ENCODE data around the gene SAV1.
A peak's percentile ranks its signal among the peaks of the same experiment; 100 is the strongest.

Gene SAV1

DNA sequence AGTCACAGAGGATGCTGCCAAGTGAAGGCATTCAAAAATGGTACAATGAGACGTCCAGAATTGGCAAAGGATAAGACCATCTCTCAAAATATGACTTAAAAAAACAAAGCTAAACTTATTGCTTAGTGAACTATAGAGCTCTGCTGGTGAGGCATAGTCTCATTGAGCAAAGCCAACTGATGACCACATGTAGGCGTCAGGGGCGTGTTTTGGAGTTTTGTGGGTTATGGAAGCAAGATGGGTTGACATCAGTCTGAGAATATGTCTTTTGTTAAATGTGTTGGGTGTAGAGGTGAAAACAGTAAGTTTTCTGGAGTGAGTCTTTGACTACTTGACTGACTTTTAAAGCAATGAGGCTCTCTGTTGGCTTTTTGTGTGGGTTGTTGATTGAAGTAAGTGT, 60.9 kb downstream of the SAV1 start:
- peak; percentile 13 to 41 (median 30) for DNase-seq (ENCODE audit: low read depth in 3 of 3)

DNA sequence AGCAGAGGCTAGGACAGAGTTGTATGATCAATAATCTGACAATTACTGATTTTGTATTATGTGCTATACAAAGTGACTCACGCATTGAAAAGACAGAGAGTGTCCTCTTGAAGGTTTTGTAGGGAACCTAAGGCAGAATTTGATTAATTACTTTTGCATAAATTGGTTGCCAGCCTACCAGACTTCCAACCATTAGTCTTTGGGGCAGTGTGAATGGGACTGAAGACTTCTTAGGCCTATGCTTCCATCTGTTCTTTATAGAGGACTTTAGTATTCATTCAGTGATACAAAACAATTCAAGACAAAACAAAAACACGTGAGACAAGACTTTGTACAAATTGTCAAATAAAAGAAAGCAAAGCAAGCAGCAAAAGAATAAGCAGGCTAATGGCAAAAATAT, 61.6 kb downstream of the SAV1 start:
- no peak for DNase-seq (ENCODE audit: low read depth in 3 of 3)

DNA sequence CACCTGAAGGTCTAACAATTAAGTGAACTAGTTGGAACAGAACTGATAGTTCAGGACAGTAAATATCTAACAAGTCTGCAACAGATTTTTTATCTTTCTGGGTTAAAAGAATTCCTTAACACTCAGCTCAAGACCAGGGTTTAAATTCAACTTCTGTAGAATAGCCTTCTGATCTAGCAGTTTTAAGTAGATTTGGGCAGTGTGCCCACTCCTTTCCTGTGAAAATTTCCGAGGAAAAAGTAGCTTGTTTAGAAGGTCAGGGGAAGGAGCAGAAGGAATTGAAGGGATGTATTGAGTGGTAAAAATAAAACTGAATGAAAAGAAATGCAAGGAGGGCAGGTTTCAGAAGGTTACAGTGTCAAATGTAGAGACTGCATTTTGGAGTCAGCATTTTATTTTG, 62.3 kb downstream of the SAV1 start:
- no peak for DNase-seq (ENCODE audit: low read depth in 3 of 3)

DNA sequence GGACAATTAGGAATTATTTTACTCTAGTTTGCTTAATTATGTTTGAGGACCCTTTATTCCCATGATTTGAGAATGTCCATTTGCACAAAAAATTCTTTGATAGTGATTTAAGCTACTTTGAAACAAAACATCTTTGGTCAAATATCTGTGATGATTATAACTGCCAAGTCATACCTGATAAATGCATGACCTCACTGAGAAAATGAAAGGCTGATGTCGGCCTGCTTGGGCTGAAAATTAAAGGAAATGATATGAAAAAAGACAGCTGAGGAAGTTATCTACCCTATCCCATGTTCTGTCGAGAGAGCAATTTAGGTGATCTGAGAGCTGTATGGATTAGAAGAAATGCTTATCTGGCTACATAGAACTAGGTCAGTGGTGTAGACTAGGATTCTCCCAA, 64.5 kb downstream of the SAV1 start:
- no peak for DNase-seq (ENCODE audit: low read depth in 3 of 3)

DNA sequence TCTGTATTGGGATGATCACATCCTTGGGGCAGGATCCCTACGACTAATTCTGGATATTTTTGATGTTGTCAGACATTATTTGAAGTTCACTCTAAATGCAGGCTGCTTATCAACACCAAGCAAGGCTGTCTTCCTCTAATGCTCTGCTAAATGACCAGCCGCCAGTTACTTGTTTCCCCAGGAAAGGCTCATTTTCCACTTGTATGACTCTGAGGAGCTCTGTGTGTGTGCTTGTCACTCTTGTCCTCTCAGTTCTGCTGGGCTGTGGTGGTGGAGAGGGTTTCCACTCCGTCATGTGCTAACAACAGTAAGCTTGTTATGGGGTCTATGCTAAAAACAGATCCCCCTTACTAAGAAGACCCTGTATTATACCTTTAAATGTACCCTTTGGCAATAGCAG, 66.1 kb downstream of the SAV1 start:
- no peak for DNase-seq (ENCODE audit: low read depth in 3 of 3)

DNA sequence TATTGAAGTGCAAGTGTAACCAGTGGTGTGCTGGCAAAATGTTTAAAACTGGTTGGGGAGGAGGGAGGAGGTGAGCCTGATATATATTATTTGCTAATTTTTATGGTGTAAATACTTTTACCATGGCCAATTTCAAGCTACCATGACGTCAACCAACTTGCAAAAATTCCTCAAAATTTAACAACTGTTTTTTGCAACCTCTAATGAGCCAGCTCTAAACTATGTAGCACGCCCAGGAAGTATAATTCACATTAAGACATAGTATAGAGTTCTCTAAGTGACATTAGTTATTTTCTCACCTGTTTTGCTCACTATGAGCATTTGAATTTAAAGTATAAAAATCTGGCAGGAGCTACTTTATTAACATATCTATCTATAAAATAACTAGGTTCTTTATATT, 66.7 kb downstream of the SAV1 start:
- DNase-seq (ENCODE audit: low read depth in 3 of 3) = no peak

DNA sequence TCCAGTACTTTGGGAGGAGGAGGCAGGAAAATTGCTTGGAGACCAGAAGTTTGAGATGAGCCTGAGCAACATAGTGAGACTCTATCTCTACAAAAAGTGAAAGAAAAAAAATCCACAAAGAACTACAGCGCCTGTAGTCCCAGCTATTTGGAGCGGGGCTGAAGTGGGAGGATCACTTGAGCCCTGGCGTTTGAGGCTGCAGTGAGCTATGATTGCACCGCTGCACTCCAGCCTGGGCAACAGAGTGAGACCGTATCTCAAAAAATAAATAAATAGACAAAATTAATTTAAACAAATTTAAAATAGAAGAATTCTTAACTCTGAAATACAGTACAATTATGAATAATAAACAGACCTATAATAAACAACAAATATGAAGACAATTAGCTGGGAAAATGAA, 67.3 kb downstream of the SAV1 start:
- no peak for DNase-seq (ENCODE audit: low read depth in 3 of 3)

DNA sequence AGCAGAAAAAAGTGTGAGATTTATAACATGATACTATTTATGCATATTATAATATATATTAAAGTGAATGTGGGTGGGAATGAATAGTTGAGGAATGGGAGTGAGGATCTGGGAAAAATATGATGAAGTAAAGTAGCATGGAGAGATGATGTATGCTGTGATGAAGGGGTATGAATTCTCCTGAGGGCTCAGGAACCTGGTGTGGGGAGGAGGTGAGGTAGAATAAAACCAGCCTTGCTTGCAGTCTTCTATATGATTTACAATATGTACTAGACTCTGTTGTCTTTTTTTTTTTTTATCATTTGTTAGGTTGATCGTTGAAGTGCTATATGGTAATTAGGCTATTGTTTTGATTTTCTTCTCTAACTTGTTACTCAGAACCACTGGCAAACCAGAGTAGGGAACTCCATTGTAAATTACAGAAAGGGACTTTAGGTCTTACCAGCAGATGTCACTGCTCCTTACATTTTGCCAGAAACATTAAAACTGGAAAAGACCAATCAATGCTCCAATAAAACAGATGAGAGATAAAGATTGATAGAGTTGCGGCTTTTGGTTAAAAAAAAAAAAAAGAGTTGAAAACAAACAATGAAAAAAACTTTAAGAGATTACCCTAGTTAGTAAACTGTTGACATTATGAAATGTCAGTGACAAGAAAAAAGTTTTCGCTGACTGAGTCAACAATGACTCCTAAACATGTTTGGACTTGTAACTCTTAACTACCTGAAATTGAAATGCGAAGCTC, 68.2 kb downstream of the SAV1 start:
- DNase-seq (ENCODE audit: low read depth in 3 of 3) = no peak

DNA sequence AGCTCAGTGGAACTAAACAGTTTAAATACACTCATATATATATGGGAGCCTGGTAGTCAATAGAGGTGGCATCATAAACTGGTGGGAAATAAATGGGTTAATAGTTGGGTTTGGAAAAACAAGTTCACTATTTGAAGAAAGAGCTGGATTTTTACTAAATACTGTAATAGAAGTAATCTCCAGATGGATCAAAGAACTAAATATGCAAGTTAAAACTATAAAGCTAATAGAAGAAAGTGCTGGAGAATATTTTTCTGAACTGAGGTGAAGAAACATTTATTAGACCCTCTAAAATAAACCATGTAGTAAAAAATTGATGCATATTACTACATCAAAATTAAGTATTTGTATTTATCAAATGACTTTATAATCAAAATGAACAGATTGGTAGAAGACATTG, 69.3 kb downstream of the SAV1 start:
- DNase-seq (ENCODE audit: low read depth in 3 of 3) = no peak

DNA sequence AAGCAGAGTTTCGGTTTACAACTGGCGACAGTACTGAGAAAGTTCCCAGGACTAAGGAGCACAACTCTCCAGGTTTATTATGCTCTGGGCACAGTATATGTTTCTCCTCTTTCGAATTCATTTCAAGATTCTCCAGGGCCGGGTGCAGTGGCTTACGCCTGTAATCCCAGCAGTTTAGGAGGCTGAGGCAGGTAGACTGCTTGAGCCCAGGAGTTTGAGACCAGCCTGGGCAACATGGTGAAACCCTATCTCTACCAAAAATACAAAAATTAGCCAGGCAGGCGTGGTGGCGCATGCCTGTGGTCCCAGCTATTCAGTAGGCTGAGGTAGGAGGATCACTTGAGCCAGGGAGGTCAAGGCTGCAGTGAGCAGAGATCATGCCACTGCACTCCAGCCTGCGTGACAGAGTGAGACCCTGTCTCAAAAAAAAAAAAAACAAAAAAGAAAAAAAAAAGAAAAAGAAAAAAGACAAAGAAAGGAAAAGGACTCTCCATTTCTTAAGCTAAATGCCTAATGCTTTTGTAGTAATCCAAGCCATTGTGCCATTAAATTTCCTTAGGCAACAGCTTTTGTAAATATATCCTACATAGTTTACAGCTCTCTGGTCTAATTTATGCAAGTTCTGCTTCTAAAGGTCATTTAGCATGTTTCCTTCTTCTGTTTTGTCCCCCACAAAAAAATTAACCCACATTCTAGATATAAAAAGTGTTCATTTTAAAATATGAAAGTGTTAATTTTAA, 73.4 kb downstream of the SAV1 start:
- DNase-seq (ENCODE audit: low read depth in 3 of 3) = no peak

DNA sequence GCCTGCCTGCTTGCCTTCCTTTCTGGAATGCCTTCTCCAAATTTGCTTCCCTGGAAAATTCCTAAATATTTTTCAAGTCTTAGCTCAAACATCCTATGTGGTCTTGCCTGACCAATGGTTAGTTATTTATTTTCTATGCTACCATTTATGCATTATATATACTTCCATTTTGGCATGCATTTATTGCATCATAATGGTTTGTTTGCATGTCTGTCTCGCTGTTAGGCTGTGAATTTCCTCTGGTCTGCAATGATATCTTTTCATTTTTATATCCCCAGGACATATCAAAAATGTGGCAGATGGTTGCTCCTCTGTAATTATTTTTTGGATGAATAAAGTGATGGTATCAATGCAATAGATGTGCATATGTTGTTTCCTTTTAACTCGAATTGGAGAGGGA, 77.6 kb downstream of the SAV1 start:
- no peak for DNase-seq (ENCODE audit: low read depth in 3 of 3)
